Bone marrow (tissue), 2 donors: ENCODE results near the gene GNS.
A peak's percentile ranks its signal among the peaks of the same experiment; 100 is the strongest.

Experiments
- DNase-seq, 2 donors: peaks; one replicate each; lab custom pipeline; 2025; lab: John Stamatoyannopoulos, UW

The GNS gene

GRCh38 chr12:64735442-64735841 is 23.8 kb downstream of the GNS start:
- no peak for DNase-seq

GRCh38 chr12:64733857-64734256 is 25.3 kb downstream of the GNS start:
- DNase-seq = no peak

- DNase-seq = no peak
Measured at GRCh38 chr12:64731683-64732082, 27.5 kb downstream of the GNS start.

- peak in 1 of 2 donors; percentile 33 for DNase-seq
Measured at GRCh38 chr12:64730588-64730969, 28.6 kb downstream of the GNS start.

- peak in 1 of 2 donors; percentile 52 for DNase-seq
Measured at GRCh38 chr12:64729909-64730587, 29.2 kb downstream of the GNS start.

- DNase-seq = no peak
Measured at GRCh38 chr12:64724201-64724745, 34.9 kb downstream of the GNS start.

GRCh38 chr12:64723630-64724029 is 35.6 kb downstream of the GNS start:
- DNase-seq = no peak

GRCh38 chr12:64722835-64723234 is 36.4 kb downstream of the GNS start:
- no peak for DNase-seq

- DNase-seq = no peak
Measured at GRCh38 chr12:64720884-64721283, 38.3 kb downstream of the GNS start.

GRCh38 chr12:64718649-64719048 is 40.6 kb downstream of the GNS start:
- DNase-seq = no peak

- DNase-seq = no peak
Measured at GRCh38 chr12:64716839-64717455, 42.3 kb downstream of the GNS start.

- no peak for DNase-seq
Measured at GRCh38 chr12:64716371-64716770, 42.8 kb downstream of the GNS start.

- DNase-seq = no peak
Measured at GRCh38 chr12:64714551-64714968, 44.6 kb downstream of the GNS start.

- DNase-seq = no peak
Measured at GRCh38 chr12:64713376-64713775, 45.8 kb downstream of the GNS start.

GRCh38 chr12:64709429-64709828 is 49.8 kb downstream of the GNS start:
- DNase-seq = no peak

GRCh38 chr12:64707926-64708325 is 51.3 kb downstream of the GNS start:
- DNase-seq = no peak

- DNase-seq = no peak
Measured at GRCh38 chr12:64707362-64707761, 51.8 kb downstream of the GNS start.

- no peak for DNase-seq
Measured at GRCh38 chr12:64706857-64707256, 52.3 kb downstream of the GNS start.

GRCh38 chr12:64706306-64706705 is 52.9 kb downstream of the GNS start:
- no peak for DNase-seq

GRCh38 chr12:64701283-64701682 is 57.9 kb downstream of the GNS start:
- no peak for DNase-seq

- DNase-seq = no peak
Measured at GRCh38 chr12:64700532-64700931, 58.7 kb downstream of the GNS start.

- no peak for DNase-seq
Measured at GRCh38 chr12:64699504-64700115, 59.6 kb downstream of the GNS start.

GRCh38 chr12:64696080-64696741 is 63.0 kb downstream of the GNS start:
- peak in 1 of 2 donors; percentile 8 for DNase-seq
